ENCODE data around the gene ZNF608. TPM values are rescaled to one million over a fixed set of nuclear protein-coding genes. Genes with fewer than 3 reads are reported as not detected.

ZNF608 gene
- polyA plus RNA-seq, 1 donor (not counting 4 experiments of a cell fraction or from before 2014, with no cell fraction given): 1.1 TPM

GRCh38 chr5:124726631-124727362, 19.6 kb downstream of the ZNF608 start:
- dilution Hi-C loops (cut with MboI; ENCODE audit: extremely low pct_ligation_motif_present, low sequenced_read_pairs): no loop called here
- Histone ChIP-seq H4K20me1 (ENCODE audit: control insufficient read depth, extremely low read depth, insufficient read depth, low read length) (no peaks in the 10 kb centered on the region), H3K9ac (ENCODE audit: control insufficient read depth, extremely low read depth, insufficient read depth, low read length) (no peak overlapping the region), H3K27me3 (ENCODE audit: control insufficient read depth, extremely low read depth, insufficient read depth, low read length) (no peaks in the 10 kb centered on the region), H3K79me2 (ENCODE audit: control insufficient read depth, insufficient read depth, low read length) (no peaks in the 10 kb centered on the region), H3K4me1 (ENCODE audit: control insufficient read depth, extremely low read depth, insufficient read depth, low read length) (no peaks in the 10 kb centered on the region), H3K9me3 (ENCODE audit: control insufficient read depth, low read depth, low read length) (no peaks in the 10 kb centered on the region), H3K9me1 (ENCODE audit: control insufficient read depth, extremely low read depth, insufficient read depth, low read length) (no peaks in the 10 kb centered on the region), H3K36me3 (ENCODE audit: control insufficient read depth in 2 of 2, extremely low read depth in 1 of 2, insufficient read depth in 2 of 2, low read length in 2 of 2) (no peaks in the 10 kb centered on the region), H3K27ac (ENCODE audit: control insufficient read depth, insufficient read depth, low read length) (no peak overlapping the region), H2AFZ (ENCODE audit: control insufficient read depth, low read length) (no peak overlapping the region), H3K4me2 (ENCODE audit: control insufficient read depth, extremely low read depth, insufficient read depth, low read depth, low read length) (no peak overlapping the region), H3K4me3 (ENCODE audit: control insufficient read depth in 2 of 3, extremely low read depth in 1 of 3, insufficient read depth in 2 of 3, low read depth in 1 of 3, low read length in 3 of 3) (no peak overlapping the region)
- no peak for DNase-seq (ENCODE audit: low read depth, low spot score)
- no peak for FAIRE-seq
- TF ChIP-seq EZH2 (IDR thresholded peaks at IDR 0.05; ENCODE audit: low read length): no peak
- TF ChIP-seq, protein P1, sequence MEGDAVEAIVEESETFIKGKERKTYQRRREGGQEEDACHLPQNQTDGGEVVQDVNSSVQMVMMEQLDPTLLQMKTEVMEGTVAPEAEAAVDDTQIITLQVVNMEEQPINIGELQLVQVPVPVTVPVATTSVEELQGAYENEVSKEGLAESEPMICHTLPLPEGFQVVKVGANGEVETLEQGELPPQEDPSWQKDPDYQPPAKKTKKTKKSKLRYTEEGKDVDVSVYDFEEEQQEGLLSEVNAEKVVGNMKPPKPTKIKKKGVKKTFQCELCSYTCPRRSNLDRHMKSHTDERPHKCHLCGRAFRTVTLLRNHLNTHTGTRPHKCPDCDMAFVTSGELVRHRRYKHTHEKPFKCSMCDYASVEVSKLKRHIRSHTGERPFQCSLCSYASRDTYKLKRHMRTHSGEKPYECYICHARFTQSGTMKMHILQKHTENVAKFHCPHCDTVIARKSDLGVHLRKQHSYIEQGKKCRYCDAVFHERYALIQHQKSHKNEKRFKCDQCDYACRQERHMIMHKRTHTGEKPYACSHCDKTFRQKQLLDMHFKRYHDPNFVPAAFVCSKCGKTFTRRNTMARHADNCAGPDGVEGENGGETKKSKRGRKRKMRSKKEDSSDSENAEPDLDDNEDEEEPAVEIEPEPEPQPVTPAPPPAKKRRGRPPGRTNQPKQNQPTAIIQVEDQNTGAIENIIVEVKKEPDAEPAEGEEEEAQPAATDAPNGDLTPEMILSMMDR (optimal IDR thresholded peaks at IDR 0.05 in 1 of 3, IDR thresholded peaks at IDR 0.05 in 1 of 3, conservative IDR thresholded peaks at IDR 0.05 in 1 of 3; ENCODE audit: extremely low read depth in 1 of 3, insufficient read depth in 2 of 3, low read length in 3 of 3): no peak

GRCh38 chr5:124725622-124726258, 20.7 kb downstream of the ZNF608 start:
- DNase-seq (ENCODE audit: low read depth, low spot score): no peak
- no peak overlapping the region for H3K27ac ChIP-seq (ENCODE audit: control insufficient read depth, insufficient read depth, low read length)
- dilution Hi-C loops (cut with MboI; ENCODE audit: extremely low pct_ligation_motif_present, low sequenced_read_pairs): no loop called here
- no peak for FAIRE-seq
- H4K20me1 ChIP-seq (ENCODE audit: control insufficient read depth, extremely low read depth, insufficient read depth, low read length): no peaks in the 10 kb centered on the region
- H3K9me3 ChIP-seq (ENCODE audit: control insufficient read depth, low read depth, low read length): no peaks in the 10 kb centered on the region
- no peak overlapping the region for H2AFZ ChIP-seq (ENCODE audit: control insufficient read depth, low read length)
- no peaks in the 10 kb centered on the region for H3K36me3 ChIP-seq (ENCODE audit: control insufficient read depth in 2 of 2, extremely low read depth in 1 of 2, insufficient read depth in 2 of 2, low read length in 2 of 2)
- no peak overlapping the region for H3K4me2 ChIP-seq (ENCODE audit: control insufficient read depth, extremely low read depth, insufficient read depth, low read depth, low read length)
- H3K9me1 ChIP-seq (ENCODE audit: control insufficient read depth, extremely low read depth, insufficient read depth, low read length): no peaks in the 10 kb centered on the region
- no peaks in the 10 kb centered on the region for H3K4me1 ChIP-seq (ENCODE audit: control insufficient read depth, extremely low read depth, insufficient read depth, low read length)
- no peaks in the 10 kb centered on the region for H3K27me3 ChIP-seq (ENCODE audit: control insufficient read depth, extremely low read depth, insufficient read depth, low read length)
- H3K4me3 ChIP-seq (ENCODE audit: control insufficient read depth in 2 of 3, extremely low read depth in 1 of 3, insufficient read depth in 2 of 3, low read depth in 1 of 3, low read length in 3 of 3): no peak overlapping the region
- TF ChIP-seq, protein P1 (optimal IDR thresholded peaks at IDR 0.05 in 1 of 3, IDR thresholded peaks at IDR 0.05 in 1 of 3, conservative IDR thresholded peaks at IDR 0.05 in 1 of 3; ENCODE audit: extremely low read depth in 1 of 3, insufficient read depth in 2 of 3, low read length in 3 of 3): no peak
- TF ChIP-seq EZH2 (IDR thresholded peaks at IDR 0.05; ENCODE audit: low read length): no peak
- no peak overlapping the region for H3K9ac ChIP-seq (ENCODE audit: control insufficient read depth, extremely low read depth, insufficient read depth, low read length)
- no peaks in the 10 kb centered on the region for H3K79me2 ChIP-seq (ENCODE audit: control insufficient read depth, insufficient read depth, low read length)
